ENCODE results near the gene MRPL21. TPM values are rescaled to one million over a fixed set of nuclear protein-coding genes. Genes with fewer than 3 reads are reported as not detected.

MRPL21 gene
- total and polyA plus RNA-seq, 2 experiments from 2014 or later = 22.6 to 122 TPM

DNA sequence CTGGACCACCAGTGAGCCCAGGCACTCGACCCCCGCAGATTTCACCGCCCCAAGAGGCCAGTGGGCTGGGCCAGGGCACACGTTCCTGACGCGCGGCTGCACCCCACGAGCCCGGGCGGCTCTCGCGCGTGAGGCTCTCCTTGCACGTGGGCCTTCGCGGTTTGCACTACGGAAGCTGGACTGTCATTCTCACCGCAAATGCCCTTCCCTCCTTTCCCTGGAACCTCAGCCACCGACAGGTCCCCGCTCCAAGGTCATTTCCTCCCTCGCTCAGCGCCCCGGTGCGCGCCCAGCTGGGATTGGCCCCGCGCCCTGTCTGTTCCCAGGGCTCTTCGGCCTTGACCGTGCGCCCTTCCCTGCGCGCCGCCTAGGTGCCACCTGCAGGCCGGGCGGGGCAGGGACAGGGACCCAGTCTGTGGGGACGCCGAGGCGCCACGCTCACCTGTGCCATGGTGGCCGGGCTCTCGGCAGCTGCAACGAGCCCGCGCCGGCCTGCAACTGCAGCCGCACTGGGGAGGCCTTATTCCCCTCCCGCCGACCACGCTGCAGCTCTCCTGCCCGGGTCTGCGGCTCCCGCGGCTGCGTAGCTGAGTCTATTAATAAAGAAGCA lies 59.8 kb downstream of the MRPL21 start:
- Histone ChIP-seq H3K27me3 (replicated peaks; ENCODE audit: insufficient read depth) (no peaks in the 10 kb centered on the region), H2AFZ (no peak overlapping the region), H3K4me3 (no peak overlapping the region), H3K36me3 (ENCODE audit: low read depth) (no peaks in the 10 kb centered on the region), H3K4me1 (ENCODE audit: insufficient read depth) (peaks cover 15% of the 10 kb centered on the region; the same call in 1 of the 2 replicates), H3K79me2 (ENCODE audit: insufficient read depth) (0 out of 2 replicates have a peak, but pooled peaks cover 10% of the 10 kb centered on the region), H4K20me1 (ENCODE audit: insufficient read depth) (no peaks in the 10 kb centered on the region), H3K9me3 (ENCODE audit: low read depth) (no peaks in the 10 kb centered on the region), H3K27ac (no peak overlapping the region), H3K9me2 (ENCODE audit: insufficient read depth) (no peaks in the 10 kb centered on the region), H3K9ac (no peak overlapping the region), H3K4me2 (ENCODE audit: unreplicated experiment) (no peak overlapping the region), H3F3A (ENCODE audit: insufficient read depth) (peaks cover 12% of the 10 kb centered on the region)
- TF ChIP-seq EZH2 (IDR thresholded peaks at IDR 0.05; ENCODE audit: insufficient read depth, poor library complexity, severe bottlenecking) (no peak), EZH2phosphoT487 (IDR thresholded peaks at IDR 0.05; ENCODE audit: insufficient read depth, low read depth) (no peak)
- 95 to 99% methylated on average over 39 to 54 of the region's 54 CpGs for WGBS, 2 experiments (ENCODE audit: low coverage in 1 of 2, low lambda C conversion rate in 2 of 2, missing lambda C conversion rate in 2 of 2)
- no peak for DNase-seq
- in situ Hi-C loops (cut with MboI) = no loop called here

GRCh38 chr11:68843052-68843561 lies 60.5 kb downstream of the MRPL21 start:
- H3K4me1 ChIP-seq (ENCODE audit: insufficient read depth) = peaks cover 18% of the 10 kb centered on the region
- no peak for TF ChIP-seq EZH2 (IDR thresholded peaks at IDR 0.05; ENCODE audit: insufficient read depth, poor library complexity, severe bottlenecking)
- no peak for TF ChIP-seq EZH2phosphoT487 (IDR thresholded peaks at IDR 0.05; ENCODE audit: insufficient read depth, low read depth)
- in situ Hi-C loops (cut with MboI) = no loop called here
- peaks cover 17% of the 10 kb centered on the region for H3F3A ChIP-seq (ENCODE audit: insufficient read depth)
- H3K9ac ChIP-seq = peak overlapping the region; percentile 39; the same call in 1 of the 2 replicates
- no peaks in the 10 kb centered on the region for H3K9me3 ChIP-seq (ENCODE audit: low read depth)
- H3K27me3 ChIP-seq (replicated peaks; ENCODE audit: insufficient read depth) = no peaks in the 10 kb centered on the region
- H3K36me3 ChIP-seq (ENCODE audit: low read depth) = no peaks in the 10 kb centered on the region
- peak overlapping the region; percentile 59 for H3K4me2 ChIP-seq (ENCODE audit: unreplicated experiment)
- H3K4me3 ChIP-seq = peak overlapping the region; percentile 76
- no peak overlapping the region for H3K27ac ChIP-seq
- peak overlapping the region; percentile 77 for H2AFZ ChIP-seq
- no peaks in the 10 kb centered on the region for H3K9me2 ChIP-seq (ENCODE audit: insufficient read depth)
- DNase-seq = peak; percentile 62
- H4K20me1 ChIP-seq (ENCODE audit: insufficient read depth) = no peaks in the 10 kb centered on the region
- H3K79me2 ChIP-seq (ENCODE audit: insufficient read depth) = peaks cover 11% of the 10 kb centered on the region
- 34 to 36% methylated on average over 22 to 23 of the region's 23 CpGs for WGBS, 2 experiments (ENCODE audit: low coverage in 1 of 2, low lambda C conversion rate in 2 of 2, missing lambda C conversion rate in 2 of 2)

GRCh38 chr11:68842427-68843051 lies 61.1 kb downstream of the MRPL21 start:
- peak overlapping the region; percentile 39; the same call in 1 of the 2 replicates for H3K9ac ChIP-seq
- no peaks in the 10 kb centered on the region for H3K9me2 ChIP-seq (ENCODE audit: insufficient read depth)
- H3K9me3 ChIP-seq (ENCODE audit: low read depth) = no peaks in the 10 kb centered on the region
- no peak overlapping the region for H3K27ac ChIP-seq
- peak overlapping the region; percentile 59 for H3K4me2 ChIP-seq (ENCODE audit: unreplicated experiment)
- H3K27me3 ChIP-seq (replicated peaks; ENCODE audit: insufficient read depth) = no peaks in the 10 kb centered on the region
- H3F3A ChIP-seq (ENCODE audit: insufficient read depth) = peaks cover 23% of the 10 kb centered on the region
- H3K4me3 ChIP-seq = peak overlapping the region; percentile 76
- no peaks in the 10 kb centered on the region for H3K36me3 ChIP-seq (ENCODE audit: low read depth)
- no peaks in the 10 kb centered on the region for H4K20me1 ChIP-seq (ENCODE audit: insufficient read depth)
- DNase-seq = no peak
- in situ Hi-C loops (cut with MboI) = no loop called here
- H3K4me1 ChIP-seq (ENCODE audit: insufficient read depth) = peaks cover 23% of the 10 kb centered on the region
- no peak for TF ChIP-seq EZH2 (IDR thresholded peaks at IDR 0.05; ENCODE audit: insufficient read depth, poor library complexity, severe bottlenecking)
- TF ChIP-seq EZH2phosphoT487 (IDR thresholded peaks at IDR 0.05; ENCODE audit: insufficient read depth, low read depth) = no peak
- 11 to 20% methylated on average over 24 to 25 of the region's 25 CpGs for WGBS, 2 experiments (ENCODE audit: low coverage in 1 of 2, low lambda C conversion rate in 2 of 2, missing lambda C conversion rate in 2 of 2)
- H3K79me2 ChIP-seq (ENCODE audit: insufficient read depth) = peaks cover 17% of the 10 kb centered on the region
- peak overlapping the region; percentile 77 for H2AFZ ChIP-seq

DNA sequence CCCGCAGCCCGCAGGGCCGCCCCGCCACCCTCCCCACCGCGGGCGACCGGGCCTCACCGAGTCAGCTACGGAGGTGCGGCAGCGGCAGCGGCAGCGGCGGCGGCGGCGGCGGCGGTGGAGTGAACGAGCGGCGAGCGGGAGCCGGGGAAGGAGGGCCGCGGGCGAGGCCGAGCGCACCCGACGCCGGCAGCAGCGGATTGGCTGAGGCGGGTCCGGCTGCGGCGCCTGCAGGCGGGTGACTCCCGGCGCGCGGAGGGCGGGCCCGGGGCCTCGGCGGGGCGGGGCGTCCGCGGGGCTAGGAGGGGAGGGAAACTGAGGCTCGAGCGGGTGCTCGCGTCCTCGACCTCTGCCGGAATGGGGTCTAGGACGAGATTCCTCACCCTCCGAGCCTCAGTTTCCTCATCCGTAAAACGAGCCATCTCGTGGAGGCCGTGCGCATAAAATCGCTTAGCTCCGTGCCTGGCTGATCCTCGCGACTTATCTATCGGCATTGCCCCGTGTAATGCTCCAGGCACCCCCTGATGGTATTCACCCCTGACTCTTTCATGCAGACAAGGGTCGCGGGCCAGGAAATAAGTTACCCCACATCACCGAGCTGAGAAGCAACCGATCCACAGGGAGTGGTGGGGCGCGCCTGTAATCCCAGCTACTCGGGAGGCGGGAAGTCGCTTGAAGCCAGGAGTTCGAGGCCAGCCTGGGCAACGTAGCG lies 61.8 kb downstream of the MRPL21 start, which contains the start of gene CPT1A:
CPT1A (minus strand) TSS at position 199 of the 709 bp plus-strand sequence. CDS start 26,442 bp downstream, outside the sequence.
- H3F3A ChIP-seq (ENCODE audit: insufficient read depth) = peaks cover 27% of the 10 kb centered on the region
- no peaks in the 10 kb centered on the region for H4K20me1 ChIP-seq (ENCODE audit: insufficient read depth)
- no peaks in the 10 kb centered on the region for H3K9me3 ChIP-seq (ENCODE audit: low read depth)
- 7 to 8% methylated on average over 46 to 50 of the region's 82 CpGs for WGBS, 2 experiments (ENCODE audit: low coverage in 1 of 2, low lambda C conversion rate in 2 of 2, missing lambda C conversion rate in 2 of 2)
- no peaks in the 10 kb centered on the region for H3K27me3 ChIP-seq (replicated peaks; ENCODE audit: insufficient read depth)
- peak within 1 kb of the TSS; percentile 91 for H3K27ac ChIP-seq
- H3K79me2 ChIP-seq (ENCODE audit: insufficient read depth) = peaks cover 24% of the 10 kb centered on the region
- H3K4me2 ChIP-seq (ENCODE audit: unreplicated experiment) = peak within 1 kb of the TSS; percentile 95
- no peak for TF ChIP-seq EZH2phosphoT487 (IDR thresholded peaks at IDR 0.05; ENCODE audit: insufficient read depth, low read depth)
- no peak for TF ChIP-seq EZH2 (IDR thresholded peaks at IDR 0.05; ENCODE audit: insufficient read depth, poor library complexity, severe bottlenecking)
- peak; percentile 92 for DNase-seq
- H3K9ac ChIP-seq = peak within 1 kb of the TSS; percentile 84
- H3K4me3 ChIP-seq = peak within 1 kb of the TSS; percentile 76
- no peaks in the 10 kb centered on the region for H3K36me3 ChIP-seq (ENCODE audit: low read depth)
- H3K9me2 ChIP-seq (ENCODE audit: insufficient read depth) = no peaks in the 10 kb centered on the region
- in situ Hi-C loops (cut with MboI) = no loop called here
- peak within 1 kb of the TSS; percentile 77 for H2AFZ ChIP-seq
- peaks cover 24% of the 10 kb centered on the region for H3K4me1 ChIP-seq (ENCODE audit: insufficient read depth)

Other genes with a start within 250 kb of the MRPL21 start
- 0.97 and 1.5 TPM in 2 replicates for gene GAL, start 219.3 kb downstream of the MRPL21 start, total RNA-seq (2014; rRNA removed; shearing (Covaris generic))
- gene GAL, start 219.3 kb downstream of the MRPL21 start, polyA plus RNA-seq (2016; fragmentation: Nextera tagmentation; extraction: Ambion mirVana) = 22.1 and 24.7 TPM in 2 replicates
- gene TESMIN, start 152.3 kb downstream of the MRPL21 start, total RNA-seq (2014; rRNA removed; shearing (Covaris generic)) = 0.13 TPM in 1 of 2 replicates, not detected in the other
- gene TESMIN, start 152.3 kb downstream of the MRPL21 start, polyA plus RNA-seq (2016; fragmentation: Nextera tagmentation; extraction: Ambion mirVana) = 1.1 and 1.4 TPM in 2 replicates
- gene CPT1A, start 61.9 kb downstream of the MRPL21 start, total RNA-seq (2014; rRNA removed; shearing (Covaris generic)) = 20.1 and 23.6 TPM in 2 replicates
- gene CPT1A, start 61.9 kb downstream of the MRPL21 start, polyA plus RNA-seq (2016; fragmentation: Nextera tagmentation; extraction: Ambion mirVana) = 9.5 and 9.6 TPM in 2 replicates
- gene IGHMBP2, start 59 bp upstream of the MRPL21 start, total RNA-seq (2014; rRNA removed; shearing (Covaris generic)) = 5.2 and 5.8 TPM in 2 replicates
- 7.2 and 9.3 TPM in 2 replicates for gene IGHMBP2, start 59 bp upstream of the MRPL21 start, polyA plus RNA-seq (2016; fragmentation: Nextera tagmentation; extraction: Ambion mirVana)
- not detected in 2 replicates for gene MRGPRD, start 77.2 kb upstream of the MRPL21 start, total RNA-seq (2014; rRNA removed; shearing (Covaris generic))
- gene MRGPRD, start 77.2 kb upstream of the MRPL21 start, polyA plus RNA-seq (2016; fragmentation: Nextera tagmentation; extraction: Ambion mirVana) = not detected in 2 replicates
- gene MRGPRF, start 109.4 kb upstream of the MRPL21 start, total RNA-seq (2014; rRNA removed; shearing (Covaris generic)) = 25.3 and 36.0 TPM in 2 replicates
- 20.7 and 21.2 TPM in 2 replicates for gene MRGPRF, start 109.4 kb upstream of the MRPL21 start, polyA plus RNA-seq (2016; fragmentation: Nextera tagmentation; extraction: Ambion mirVana)
- 7.1 and 10.2 TPM in 2 replicates for gene TPCN2, start 145.1 kb upstream of the MRPL21 start, total RNA-seq (2014; rRNA removed; shearing (Covaris generic))
- gene TPCN2, start 145.1 kb upstream of the MRPL21 start, polyA plus RNA-seq (2016; fragmentation: Nextera tagmentation; extraction: Ambion mirVana) = 8.5 and 8.7 TPM in 2 replicates

Data from GM23248 (cell line).